GM19395 (cell line): ENCODE measurements around the gene MIGA2.

Experiments
- ATAC-seq: cut with Tn5 transposase; IDR thresholded peaks from one replicate; pipeline ENCODE4 v1.9.1; 2021; ENCODE audit warnings: mild to moderate bottlenecking, moderate library complexity; ENCODE audit not compliant: unreplicated experiment

The MIGA2 gene

DNA sequence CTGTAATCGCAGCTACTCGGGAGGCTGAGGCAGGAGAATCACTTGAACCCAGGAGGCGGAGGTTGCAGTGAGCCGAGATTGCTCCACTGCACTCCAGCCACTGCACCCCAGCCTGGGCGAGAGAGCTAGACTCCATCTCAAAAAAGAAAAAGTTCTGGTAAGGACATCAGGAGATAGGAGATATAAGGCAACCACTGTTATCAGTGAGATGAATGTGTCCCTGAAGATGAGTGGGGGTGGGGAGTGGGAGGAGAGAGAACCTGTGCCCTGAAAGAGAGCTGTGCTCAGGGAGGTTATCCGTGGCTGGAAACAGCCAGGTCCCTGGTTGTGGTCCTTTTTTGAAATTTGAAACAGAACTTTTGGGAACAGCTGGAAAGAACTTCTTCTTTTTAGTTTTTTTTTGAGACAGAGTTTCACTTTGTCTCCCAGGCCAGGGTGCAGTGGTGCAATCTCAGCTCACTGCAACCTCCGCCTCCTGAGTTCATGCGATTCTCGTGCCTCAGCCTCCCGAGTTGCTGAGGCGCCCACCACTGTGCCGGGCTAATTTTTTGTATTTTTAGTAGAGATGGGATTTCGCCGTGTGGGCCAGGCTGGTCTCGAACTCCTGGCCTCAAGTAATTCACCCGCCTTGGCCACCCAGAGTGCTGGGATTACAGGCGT is 77.3 kb downstream of the MIGA2 start:
- ATAC-seq: no peak

DNA sequence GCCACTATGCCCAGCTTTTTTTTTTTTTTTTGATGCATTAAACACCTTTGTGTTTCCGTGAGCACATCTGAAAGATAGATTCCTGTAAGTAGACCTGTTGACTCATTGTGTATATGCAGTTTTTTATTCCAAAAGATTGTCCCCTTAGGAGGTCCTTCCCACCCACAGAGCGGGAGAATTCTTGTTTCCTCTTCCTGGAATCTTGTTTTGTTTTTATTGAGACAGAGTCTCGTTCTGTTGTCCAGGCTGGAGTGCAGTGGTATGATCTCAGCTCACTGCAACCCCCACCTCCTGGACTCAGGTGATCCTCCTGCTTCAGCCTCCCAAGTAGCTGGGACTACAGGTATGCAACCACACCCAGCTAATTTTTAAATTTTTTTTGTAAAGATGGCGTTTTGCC is 82.4 kb downstream of the MIGA2 start:
- ATAC-seq: no peak

DNA sequence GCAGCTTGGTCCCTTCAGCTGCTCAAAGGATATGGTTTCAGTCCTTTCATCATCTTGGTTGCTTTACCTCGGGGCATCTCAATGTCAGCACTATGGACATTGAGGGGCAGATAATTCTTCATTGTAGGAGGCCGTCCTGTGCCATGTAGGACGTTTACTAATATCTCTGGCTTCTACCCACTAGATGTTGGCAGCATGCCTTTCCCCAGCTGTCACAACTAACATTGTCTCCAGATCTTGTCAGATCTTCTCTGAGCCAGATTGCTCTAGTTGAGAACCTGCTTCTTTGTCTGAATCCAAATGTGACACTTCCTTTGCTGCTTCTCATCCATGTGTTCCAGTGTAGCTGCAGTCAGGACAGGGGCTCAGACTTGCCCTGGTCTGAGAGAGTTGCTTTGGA is 85.1 kb downstream of the MIGA2 start:
- no peak for ATAC-seq
